Loucy (cell line): ENCODE results near the gene UBALD1.

Experiments used
- H2AFZ ChIP-seq: fragments of 200-600 bp; sonication (generic); 2 replicates; pipeline ENCODE4 v1.6.0; 2016; ENCODE audit warnings: antibody characterized with exemption, mild to moderate bottlenecking, low read length, moderate library complexity
- H3F3A ChIP-seq: fragments of 200-600 bp; 2 replicates; pipeline ENCODE4 v1.6.0; 2016; ENCODE audit warnings: antibody characterized with exemption, low read depth, mild to moderate bottlenecking
- H3K27me3 ChIP-seq: fragments of 200-600 bp; sonication (generic); 2 replicates; pipeline ENCODE4 v1.6.1; 2014; ENCODE audit warnings: low read length, mild to moderate bottlenecking; ENCODE audit not compliant: insufficient read depth, poor library complexity, severe bottlenecking
- H3K36me3 ChIP-seq: fragments of 200-600 bp; sonication (generic); 2 replicates; pipeline ENCODE4 v1.6.1; 2016; ENCODE audit warnings: low read length; ENCODE audit not compliant: insufficient read depth
- H3K4me1 ChIP-seq: fragments of 200-600 bp; sonication (generic); 2 replicates; pipeline ENCODE4 v1.5.1; 2014; ENCODE audit warnings: low read length, mild to moderate bottlenecking; ENCODE audit not compliant: insufficient read depth, poor library complexity, severe bottlenecking
- H3K4me2 ChIP-seq: fragments of 200-600 bp; sonication (generic); 2 replicates; pipeline ENCODE4 v1.6.0; 2014; ENCODE audit warnings: antibody characterized with exemption, low read length, low read depth, mild to moderate bottlenecking; ENCODE audit not compliant: poor library complexity, severe bottlenecking
- H3K4me3 ChIP-seq: fragments of 200-600 bp; sonication (generic); 2 replicates; pipeline ENCODE4 v1.5.1; 2014; ENCODE audit warnings: low read length, mild to moderate bottlenecking, mixed read lengths; ENCODE audit not compliant: poor library complexity, severe bottlenecking
- H3K79me2 ChIP-seq: fragments of 200-600 bp; sonication (generic); 2 replicates; pipeline ENCODE4 v1.6.1; 2014; ENCODE audit warnings: low read length; ENCODE audit not compliant: insufficient read depth
- H3K9ac ChIP-seq: fragments of 200-600 bp; sonication (generic); 2 replicates; pipeline ENCODE4 v1.6.0; 2014; ENCODE audit warnings: mild to moderate bottlenecking, low read depth, low read length, moderate library complexity; ENCODE audit not compliant: poor library complexity, severe bottlenecking
- H3K9me2 ChIP-seq: fragments of 200-600 bp; sonication (generic); replicated peaks from 2 replicates; pipeline ENCODE4 v1.6.1; 2016; ENCODE audit warnings: low read depth, low read length, mixed read lengths
- H3K9me3 ChIP-seq: fragments of 200-600 bp; sonication (generic); 2 replicates; pipeline ENCODE4 v1.6.1; 2014; ENCODE audit warnings: mild to moderate bottlenecking, antibody characterized with exemption, low read length, low read depth; ENCODE audit not compliant: insufficient read depth
- H4K20me1 ChIP-seq: fragments of 200-600 bp; sonication (generic); 2 replicates; pipeline ENCODE4 v1.6.0; 2014; ENCODE audit warnings: antibody characterized with exemption, low read length, mild to moderate bottlenecking; ENCODE audit not compliant: insufficient read depth, poor library complexity, severe bottlenecking
- EZH2phosphoT487 ChIP-seq: fragments of 200-600 bp; IDR thresholded peaks from 2 replicates; pipeline ENCODE4 v1.6.1; 2018; ENCODE audit warnings: antibody characterized with exemption, mild to moderate bottlenecking, moderate library complexity, borderline replicate concordance
- TF ChIP-seq, protein P1 (sequence below): fragments of 200-600 bp; sonication (generic); conservative IDR thresholded peaks from 2 replicates; pipeline ENCODE4 v1.5.1; 2014; ENCODE audit warnings: mild to moderate bottlenecking, antibody characterized with exemption, low read length

Gene UBALD1

GRCh38 chr16:4599545-4599944 lies 15.1 kb downstream of the UBALD1 start:
- no peaks in the 10 kb centered on the region for H3F3A ChIP-seq
- no peak overlapping the region for H2AFZ ChIP-seq
- H3K36me3 ChIP-seq = no peaks in the 10 kb centered on the region
- H4K20me1 ChIP-seq = no peaks in the 10 kb centered on the region
- H3K4me3 ChIP-seq = no peak overlapping the region
- H3K79me2 ChIP-seq = no peaks in the 10 kb centered on the region
- H3K4me2 ChIP-seq = no peak overlapping the region
- H3K27me3 ChIP-seq = no peaks in the 10 kb centered on the region
- H3K9ac ChIP-seq = no peak overlapping the region
- H3K4me1 ChIP-seq = no peaks in the 10 kb centered on the region
- no peaks in the 10 kb centered on the region for H3K9me2 ChIP-seq
- no peak for TF ChIP-seq EZH2phosphoT487
- TF ChIP-seq, protein P1, sequence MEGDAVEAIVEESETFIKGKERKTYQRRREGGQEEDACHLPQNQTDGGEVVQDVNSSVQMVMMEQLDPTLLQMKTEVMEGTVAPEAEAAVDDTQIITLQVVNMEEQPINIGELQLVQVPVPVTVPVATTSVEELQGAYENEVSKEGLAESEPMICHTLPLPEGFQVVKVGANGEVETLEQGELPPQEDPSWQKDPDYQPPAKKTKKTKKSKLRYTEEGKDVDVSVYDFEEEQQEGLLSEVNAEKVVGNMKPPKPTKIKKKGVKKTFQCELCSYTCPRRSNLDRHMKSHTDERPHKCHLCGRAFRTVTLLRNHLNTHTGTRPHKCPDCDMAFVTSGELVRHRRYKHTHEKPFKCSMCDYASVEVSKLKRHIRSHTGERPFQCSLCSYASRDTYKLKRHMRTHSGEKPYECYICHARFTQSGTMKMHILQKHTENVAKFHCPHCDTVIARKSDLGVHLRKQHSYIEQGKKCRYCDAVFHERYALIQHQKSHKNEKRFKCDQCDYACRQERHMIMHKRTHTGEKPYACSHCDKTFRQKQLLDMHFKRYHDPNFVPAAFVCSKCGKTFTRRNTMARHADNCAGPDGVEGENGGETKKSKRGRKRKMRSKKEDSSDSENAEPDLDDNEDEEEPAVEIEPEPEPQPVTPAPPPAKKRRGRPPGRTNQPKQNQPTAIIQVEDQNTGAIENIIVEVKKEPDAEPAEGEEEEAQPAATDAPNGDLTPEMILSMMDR = no peak
- H3K9me3 ChIP-seq = no peaks in the 10 kb centered on the region

GRCh38 chr16:4599037-4599436 lies 15.7 kb downstream of the UBALD1 start:
- Histone ChIP-seq H4K20me1 (no peaks in the 10 kb centered on the region), H3K79me2 (no peaks in the 10 kb centered on the region)

DNA sequence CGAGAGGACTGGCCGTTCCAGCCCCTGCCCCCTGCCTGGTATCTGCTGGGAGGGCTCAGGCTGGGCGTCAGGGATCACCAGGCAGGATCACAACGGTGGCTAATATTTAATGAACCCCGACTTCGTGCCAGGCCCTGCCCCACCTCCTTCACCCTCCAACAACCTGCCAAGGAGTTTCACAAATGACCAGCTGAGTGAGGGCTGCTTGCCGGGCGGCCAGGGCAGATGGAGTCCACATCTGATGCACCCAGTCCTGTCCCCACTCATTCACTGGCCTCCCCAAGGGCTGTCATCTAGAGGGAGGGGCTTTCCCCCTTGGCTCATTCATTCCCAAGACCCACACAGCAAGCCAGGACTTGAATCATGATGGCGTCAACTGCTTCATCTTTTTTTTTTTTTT lies 17.5 kb downstream of the UBALD1 start:
- Histone ChIP-seq H3K9me2 (no peaks in the 10 kb centered on the region), H3K4me2 (no peak overlapping the region), H3K4me3 (no peak overlapping the region), H2AFZ (no peak overlapping the region), H3K27me3 (no peaks in the 10 kb centered on the region), H3F3A (no peaks in the 10 kb centered on the region), H3K9ac (no peak overlapping the region), H3K4me1 (no peaks in the 10 kb centered on the region), H3K79me2 (no peaks in the 10 kb centered on the region), H3K9me3 (no peaks in the 10 kb centered on the region), H3K36me3 (no peaks in the 10 kb centered on the region), H4K20me1 (no peaks in the 10 kb centered on the region)
- TF ChIP-seq, protein P1 = no peak
- no peak for TF ChIP-seq EZH2phosphoT487

More at GRCh38 chr16:4599037-4599436, 15.7 kb downstream of the UBALD1 start:
- Histone ChIP-seq H3K4me1 (no peaks in the 10 kb centered on the region), H3K4me2 (no peak overlapping the region), H3K9me3 (no peaks in the 10 kb centered on the region), H3K4me3 (no peak overlapping the region), H3K36me3 (no peaks in the 10 kb centered on the region), H2AFZ (no peak overlapping the region), H3K9ac (no peak overlapping the region), H3K9me2 (no peaks in the 10 kb centered on the region), H3K27me3 (no peaks in the 10 kb centered on the region), H3F3A (no peaks in the 10 kb centered on the region)
- no peak for TF ChIP-seq EZH2phosphoT487
- TF ChIP-seq, protein P1 = no peak
